ENCODE data around the gene LTV1.

Gene LTV1

DNA sequence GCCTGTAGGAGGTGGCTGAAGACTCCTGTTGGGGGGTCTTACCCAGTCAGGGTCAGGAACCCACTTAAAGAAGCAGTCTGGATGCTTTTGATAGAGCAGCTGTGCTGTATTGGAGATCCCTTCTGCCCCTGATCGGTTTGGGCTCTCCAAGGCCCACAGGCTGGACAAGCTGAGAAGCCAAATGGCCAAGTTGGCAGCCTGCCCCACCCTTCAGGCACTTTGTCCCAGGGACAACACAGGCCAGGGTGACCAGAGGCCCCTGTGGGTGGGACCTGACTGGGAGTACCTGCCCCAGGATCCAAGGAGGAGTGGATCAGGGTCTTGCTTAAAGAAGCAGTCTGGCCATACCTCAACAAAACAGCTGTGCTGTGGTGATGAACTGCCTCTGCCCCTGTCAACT, 69.5 kb downstream of the LTV1 start:
- Histone ChIP-seq H3K9me3 (ENCODE audit: control insufficient read depth in 2 of 2, low read length in 2 of 2) (no peaks in the 10 kb centered on the region), H3K27me3 (ENCODE audit: control insufficient read depth in 2 of 2, insufficient read depth in 2 of 2, low read length in 2 of 2) (no peaks in the 10 kb centered on the region), H3K27ac (ENCODE audit: low read depth in 2 of 2, low read length in 2 of 2) (no peak overlapping the region), H3K9ac (ENCODE audit: low read depth in 1 of 2, low read length in 2 of 2) (no peak overlapping the region), H3K36me3 (ENCODE audit: control insufficient read depth in 2 of 2, insufficient read depth in 2 of 2, low read length in 2 of 2) (no peaks in the 10 kb centered on the region), H3K4me1 (ENCODE audit: control insufficient read depth in 2 of 2, insufficient read depth in 2 of 2, low read length in 2 of 2) (no peaks in the 10 kb centered on the region), H3K4me3 (ENCODE audit: low read length in 2 of 2) (no peak overlapping the region)
